SU-DHL-6 (cell line): ENCODE measurements around the gene RFTN1.

Experiments used
- H2AFZ ChIP-seq: fragments of 200-600 bp; sonication (generic); 2 replicates; pipeline ENCODE4 v1.6.1; 2014; ENCODE audit warnings: low read depth, mild to moderate bottlenecking, moderate library complexity, mixed read lengths, antibody characterized with exemption, low read length; ENCODE audit not compliant: severe bottlenecking
- H3F3A ChIP-seq: fragments of 200-600 bp; shearing (Covaris generic); 2 replicates; pipeline ENCODE4 v1.6.0; 2016; ENCODE audit warnings: antibody characterized with exemption, mild to moderate bottlenecking; ENCODE audit not compliant: insufficient read depth
- H3K27ac ChIP-seq: fragments of 200-600 bp; sonication (generic); 2 replicates; pipeline ENCODE4 v1.5.1; 2016; ENCODE audit warnings: low read depth, mild to moderate bottlenecking, low read length, moderate library complexity, mixed read lengths
- H3K27me3 ChIP-seq: fragments of 200-600 bp; sonication (generic), shearing (Covaris generic); 2 replicates; pipeline ENCODE4 v1.6.0; 2014; ENCODE audit warnings: mild to moderate bottlenecking, low read length
- H3K36me3 ChIP-seq: fragments of 200-600 bp; sonication (generic); 2 replicates; pipeline ENCODE4 v1.6.1; 2014; ENCODE audit warnings: mild to moderate bottlenecking, low read length, mixed read lengths
- H3K4me2 ChIP-seq: fragments of 300-600, 200-600 bp; shearing (Covaris generic), sonication (generic); 2 replicates; pipeline ENCODE4 v1.6.0; 2014; ENCODE audit warnings: low read length, low read depth, mild to moderate bottlenecking; ENCODE audit not compliant: poor library complexity, severe bottlenecking
- H3K4me3 ChIP-seq: fragments of 200-600 bp; sonication (generic); 2 replicates; pipeline ENCODE4 v1.5.1; 2014; ENCODE audit warnings: antibody characterized with exemption, low read length, mild to moderate bottlenecking, mixed read lengths; ENCODE audit not compliant: insufficient read depth, poor library complexity, severe bottlenecking
- H3K79me2 ChIP-seq: fragments of 200-600 bp; sonication (generic); 2 replicates; pipeline ENCODE4 v1.6.1; 2014; ENCODE audit warnings: mild to moderate bottlenecking, low read length, moderate library complexity; ENCODE audit not compliant: insufficient read depth
- H3K9ac ChIP-seq: fragments of 200-600 bp; sonication (generic); 2 replicates; pipeline ENCODE4 v1.7.0; 2014; ENCODE audit warnings: mild to moderate bottlenecking, low read length
- H3K9me2 ChIP-seq: fragments of 200-600 bp; sonication (generic); replicated peaks from 2 replicates; pipeline ENCODE4 v1.6.1; 2014; ENCODE audit warnings: low read length; ENCODE audit not compliant: insufficient read depth
- H3K9me3 ChIP-seq: fragments of 200-600 bp; sonication (generic); 2 replicates; pipeline ENCODE4 v1.6.1; 2014; ENCODE audit warnings: low read length, mixed read lengths; ENCODE audit not compliant: insufficient read depth
- H4K20me1 ChIP-seq: fragments of 200-600 bp; sonication (generic); 2 replicates; pipeline ENCODE4 v1.6.1; 2014; ENCODE audit warnings: low read depth, mild to moderate bottlenecking, antibody characterized with exemption, low read length, moderate library complexity, mixed read lengths
- CTCF ChIP-seq: fragments of 200-600 bp; sonication (generic); IDR thresholded peaks from one replicate; pipeline ENCODE4 v1.5.1; 2017; ENCODE audit warnings: antibody characterized with exemption, mild to moderate bottlenecking, low read length, moderate library complexity; ENCODE audit not compliant: insufficient read depth, poor library complexity, severe bottlenecking
- EZH2phosphoT487 ChIP-seq: fragments of 200-600 bp; sonication (generic), shearing (Covaris generic); conservative IDR thresholded peaks from 2 replicates; pipeline ENCODE4 v1.6.1; 2018; ENCODE audit warnings: mild to moderate bottlenecking, antibody characterized with exemption, low read length, moderate library complexity, mixed read lengths

Gene RFTN1

GRCh38 chr3:16452261-16452660 is 61.2 kb downstream of the RFTN1 start:
- H3K36me3 ChIP-seq = peaks cover 14% of the 10 kb centered on the region
- peak overlapping the region; percentile 49 for H3K9ac ChIP-seq
- TF ChIP-seq EZH2phosphoT487 = no peak
- TF ChIP-seq CTCF = no peak
- peaks cover 100% of the 10 kb centered on the region for H3K79me2 ChIP-seq
- no peaks in the 10 kb centered on the region for H4K20me1 ChIP-seq
- H3K4me2 ChIP-seq = peak overlapping the region; percentile 69
- no peak overlapping the region for H2AFZ ChIP-seq
- peaks cover 88% of the 10 kb centered on the region for H3F3A ChIP-seq
- H3K9me3 ChIP-seq = no peaks in the 10 kb centered on the region
- peak overlapping the region; percentile 100 for H3K27ac ChIP-seq
- no peaks in the 10 kb centered on the region for H3K27me3 ChIP-seq
- H3K4me3 ChIP-seq = no peak overlapping the region
- no peaks in the 10 kb centered on the region for H3K9me2 ChIP-seq

- Histone ChIP-seq H3K9ac (peak overlapping the region; percentile 49), H2AFZ (no peak overlapping the region), H3K27ac (peak overlapping the region; percentile 100), H3K27me3 (no peaks in the 10 kb centered on the region), H3K9me2 (no peaks in the 10 kb centered on the region), H3K36me3 (peaks cover 3% of the 10 kb centered on the region; the same call in 1 of the 2 replicates), H3K4me2 (peak overlapping the region; percentile 69), H3K9me3 (no peaks in the 10 kb centered on the region), H3F3A (peaks cover 95% of the 10 kb centered on the region), H3K79me2 (peaks cover 99% of the 10 kb centered on the region), H4K20me1 (no peaks in the 10 kb centered on the region), H3K4me3 (no peak overlapping the region)
- TF ChIP-seq CTCF = no peak
- TF ChIP-seq EZH2phosphoT487 = no peak
These were observed 64.1 kb downstream of the RFTN1 start for GRCh38 chr3:16449369-16449768.

GRCh38 chr3:16448639-16449070 is 64.8 kb downstream of the RFTN1 start:
- TF ChIP-seq EZH2phosphoT487 (no peak), CTCF (no peak)
- peak overlapping the region; percentile 69 for H3K4me2 ChIP-seq
- no peaks in the 10 kb centered on the region for H4K20me1 ChIP-seq
- peaks cover 98% of the 10 kb centered on the region for H3K79me2 ChIP-seq
- H3K9me2 ChIP-seq = no peaks in the 10 kb centered on the region
- peaks cover 98% of the 10 kb centered on the region for H3F3A ChIP-seq
- H3K4me3 ChIP-seq = no peak overlapping the region
- peaks cover 3% of the 10 kb centered on the region; the same call in 1 of the 2 replicates for H3K36me3 ChIP-seq
- H3K9me3 ChIP-seq = no peaks in the 10 kb centered on the region
- no peaks in the 10 kb centered on the region for H3K27me3 ChIP-seq
- H2AFZ ChIP-seq = no peak overlapping the region
- peak overlapping the region; percentile 100 for H3K27ac ChIP-seq
- peak overlapping the region; percentile 49 for H3K9ac ChIP-seq
